Measurements from ENCODE around the gene ELOVL6. TPM values are rescaled to one million over a fixed set of nuclear protein-coding genes. Genes with fewer than 3 reads are reported as not detected.

Gene ELOVL6
- total and polyA plus RNA-seq, 4 donors = 19.5 to 38.8 (median 37.5) TPM

DNA sequence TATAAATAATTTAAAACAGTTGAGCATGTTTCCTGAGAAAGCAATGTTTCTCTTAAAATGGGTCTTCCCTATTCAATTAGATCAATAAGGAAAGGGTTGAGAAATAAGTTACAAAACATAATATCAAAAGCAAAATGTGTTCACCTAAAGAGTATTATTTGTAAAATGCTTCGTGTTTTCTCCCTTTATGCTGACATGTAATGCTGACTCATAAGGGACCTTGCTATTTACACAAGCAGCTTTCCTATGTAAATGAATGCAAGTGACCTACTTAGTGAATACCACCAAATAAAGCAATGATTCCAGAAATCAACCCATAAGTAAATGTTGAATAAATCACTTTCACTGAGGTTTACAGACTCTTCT lies 91.5 kb downstream of the ELOVL6 start (continued):
- TF ChIP-seq, protein P1, sequence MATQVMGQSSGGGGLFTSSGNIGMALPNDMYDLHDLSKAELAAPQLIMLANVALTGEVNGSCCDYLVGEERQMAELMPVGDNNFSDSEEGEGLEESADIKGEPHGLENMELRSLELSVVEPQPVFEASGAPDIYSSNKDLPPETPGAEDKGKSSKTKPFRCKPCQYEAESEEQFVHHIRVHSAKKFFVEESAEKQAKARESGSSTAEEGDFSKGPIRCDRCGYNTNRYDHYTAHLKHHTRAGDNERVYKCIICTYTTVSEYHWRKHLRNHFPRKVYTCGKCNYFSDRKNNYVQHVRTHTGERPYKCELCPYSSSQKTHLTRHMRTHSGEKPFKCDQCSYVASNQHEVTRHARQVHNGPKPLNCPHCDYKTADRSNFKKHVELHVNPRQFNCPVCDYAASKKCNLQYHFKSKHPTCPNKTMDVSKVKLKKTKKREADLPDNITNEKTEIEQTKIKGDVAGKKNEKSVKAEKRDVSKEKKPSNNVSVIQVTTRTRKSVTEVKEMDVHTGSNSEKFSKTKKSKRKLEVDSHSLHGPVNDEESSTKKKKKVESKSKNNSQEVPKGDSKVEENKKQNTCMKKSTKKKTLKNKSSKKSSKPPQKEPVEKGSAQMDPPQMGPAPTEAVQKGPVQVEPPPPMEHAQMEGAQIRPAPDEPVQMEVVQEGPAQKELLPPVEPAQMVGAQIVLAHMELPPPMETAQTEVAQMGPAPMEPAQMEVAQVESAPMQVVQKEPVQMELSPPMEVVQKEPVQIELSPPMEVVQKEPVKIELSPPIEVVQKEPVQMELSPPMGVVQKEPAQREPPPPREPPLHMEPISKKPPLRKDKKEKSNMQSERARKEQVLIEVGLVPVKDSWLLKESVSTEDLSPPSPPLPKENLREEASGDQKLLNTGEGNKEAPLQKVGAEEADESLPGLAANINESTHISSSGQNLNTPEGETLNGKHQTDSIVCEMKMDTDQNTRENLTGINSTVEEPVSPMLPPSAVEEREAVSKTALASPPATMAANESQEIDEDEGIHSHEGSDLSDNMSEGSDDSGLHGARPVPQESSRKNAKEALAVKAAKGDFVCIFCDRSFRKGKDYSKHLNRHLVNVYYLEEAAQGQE (IDR thresholded peaks at IDR 0.05) = peak; percentile 96
- TF ChIP-seq JUND (IDR thresholded peaks at IDR 0.05) = peak; percentile 92 to 94

DNA sequence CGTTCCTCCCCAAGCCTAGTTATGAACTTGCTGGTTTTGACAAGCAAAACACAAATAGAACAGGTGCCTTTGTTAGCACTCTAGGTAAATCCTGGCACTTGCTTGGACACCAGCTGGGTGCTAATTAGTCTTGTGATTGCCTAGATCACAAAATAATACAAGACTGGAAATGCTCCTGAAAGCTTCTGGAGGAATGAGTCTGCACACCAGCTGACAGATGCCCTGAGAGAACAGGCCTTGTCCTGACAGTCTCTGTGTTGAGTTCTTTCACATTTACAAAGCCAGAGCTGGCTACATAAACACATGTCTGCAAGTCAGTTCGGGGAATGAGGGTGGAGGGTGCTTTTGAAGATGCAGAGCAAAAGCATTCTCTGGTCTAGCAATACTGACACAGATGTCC lies 93.8 kb downstream of the ELOVL6 start:
- Histone ChIP-seq H3K9me3 (ENCODE audit: control insufficient read depth in 4 of 4, low read length in 3 of 4) (no peaks in the 10 kb centered on the region), H3K4me3 (ENCODE audit: low read depth in 1 of 3, low read length in 3 of 3) (no peak overlapping the region), H3K36me3 (ENCODE audit: control insufficient read depth in 4 of 4, insufficient read depth in 3 of 4, low read depth in 1 of 4, low read length in 3 of 4) (peaks cover 0 to 3% (median under 1%) of the 10 kb centered on the region in 4 donors), H3K9ac (ENCODE audit: low read depth in 1 of 2, low read length in 2 of 2) (no peak overlapping the region), H3K27ac (ENCODE audit: low read depth in 1 of 2, low read length in 2 of 2) (no peak overlapping the region), H3K4me1 (ENCODE audit: control insufficient read depth in 4 of 4, insufficient read depth in 4 of 4, low read length in 3 of 4) (peaks cover 0 to 6% (median 0%) of the 10 kb centered on the region in 4 donors), H3K27me3 (ENCODE audit: control insufficient read depth in 4 of 4, insufficient read depth in 4 of 4, low read length in 3 of 4) (no peaks in the 10 kb centered on the region)
- TF ChIP-seq EGR1 (IDR thresholded peaks at IDR 0.05; ENCODE audit: low read depth in 2 of 2) (no peak), NR2F2 (IDR thresholded peaks at IDR 0.05) (no peak), TAF1 (conservative IDR thresholded peaks at IDR 0.05) (no peak), MAX (IDR thresholded peaks at IDR 0.05) (no peak), FOXA2 (IDR thresholded peaks at IDR 0.05) (no peak), JUND (IDR thresholded peaks at IDR 0.05) (no peak), FOXA1 (IDR thresholded peaks at IDR 0.05) (no peak), RXRA (IDR thresholded peaks at IDR 0.05) (no peak)
- TF ChIP-seq, protein P1 (IDR thresholded peaks at IDR 0.05) = no peak
- 92% methylated on average over 2 of the region's 2 CpGs for WGBS
- no peak for DNase-seq (ENCODE audit: low spot score)

- Histone ChIP-seq H3K36me3 (ENCODE audit: control insufficient read depth in 4 of 4, insufficient read depth in 3 of 4, low read depth in 1 of 4, low read length in 3 of 4) (peaks cover 0 to 1% (median 0%) of the 10 kb centered on the region in 4 donors), H3K27ac (ENCODE audit: low read depth in 1 of 2, low read length in 2 of 2) (no peak overlapping the region), H3K4me3 (ENCODE audit: low read depth in 1 of 3, low read length in 3 of 3) (no peak overlapping the region), H3K4me1 (ENCODE audit: control insufficient read depth in 4 of 4, insufficient read depth in 4 of 4, low read length in 3 of 4) (no peaks in the 10 kb centered on the region), H3K9me3 (ENCODE audit: control insufficient read depth in 4 of 4, low read length in 3 of 4) (no peaks in the 10 kb centered on the region), H3K27me3 (ENCODE audit: control insufficient read depth in 4 of 4, insufficient read depth in 4 of 4, low read length in 3 of 4) (no peaks in the 10 kb centered on the region), H3K9ac (ENCODE audit: low read depth in 1 of 2, low read length in 2 of 2) (no peak overlapping the region)
- no peak for DNase-seq (ENCODE audit: low spot score)
- TF ChIP-seq YY1 (IDR thresholded peaks at IDR 0.05) (no peak), NR2F2 (IDR thresholded peaks at IDR 0.05) (no peak), GABPA (IDR thresholded peaks at IDR 0.05 in 1 of 2, conservative IDR thresholded peaks at IDR 0.05 in 1 of 2) (no peak), MAX (IDR thresholded peaks at IDR 0.05) (no peak), JUND (IDR thresholded peaks at IDR 0.05) (no peak), TAF1 (conservative IDR thresholded peaks at IDR 0.05) (no peak), FOXA2 (IDR thresholded peaks at IDR 0.05) (no peak), RXRA (IDR thresholded peaks at IDR 0.05) (no peak)
- TF ChIP-seq, protein P2, sequence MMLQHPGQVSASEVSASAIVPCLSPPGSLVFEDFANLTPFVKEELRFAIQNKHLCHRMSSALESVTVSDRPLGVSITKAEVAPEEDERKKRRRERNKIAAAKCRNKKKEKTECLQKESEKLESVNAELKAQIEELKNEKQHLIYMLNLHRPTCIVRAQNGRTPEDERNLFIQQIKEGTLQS (IDR thresholded peaks at IDR 0.05) = no peak
Observed at GRCh38 chr4:110099638-110100037, 98.8 kb downstream of the ELOVL6 start.
